ENCODE measurements around the gene DIP2C. TPM values are rescaled to one million over a fixed set of nuclear protein-coding genes. Genes with fewer than 3 reads are reported as not detected.
"Not testable (repeated sequence)": the region's sequence is repeated elsewhere in the genome, so short reads cannot be mapped to it uniquely, and the experiment has no call there.

The DIP2C gene
- total RNA-seq, 2 experiments from 2014 or later: 2.0 to 2.3 TPM

DNA sequence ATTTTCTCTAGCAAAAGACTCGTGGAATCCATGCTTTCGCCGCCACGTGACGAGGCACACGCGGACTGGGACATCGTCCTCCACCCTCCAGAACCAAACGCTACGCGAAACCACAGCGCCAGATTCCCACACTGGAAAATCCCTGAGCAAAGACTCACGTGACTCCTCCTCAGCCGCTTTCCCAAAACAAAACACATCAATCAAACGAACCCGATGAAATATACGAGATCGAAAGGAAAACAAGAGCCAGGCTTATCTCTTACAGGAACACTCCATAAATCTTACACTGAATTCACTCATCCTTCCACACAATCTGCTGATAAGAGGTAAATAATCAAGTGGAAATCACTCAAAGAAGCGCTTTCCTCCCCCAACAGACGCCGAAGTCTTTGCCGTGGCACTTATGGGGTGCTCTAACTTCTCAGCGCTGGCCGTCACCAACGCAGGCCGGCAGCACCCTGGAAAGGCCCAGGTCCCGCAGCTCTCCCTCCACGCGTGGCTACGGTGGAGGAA is 23.8 kb downstream of the DIP2C start:
- Mint-ChIP-seq H3K9me3 (peaks cover 10% of the 10 kb centered on the region), H3K27ac (no peak overlapping the region), H3K4me3 (no peak overlapping the region), H3K4me1 (no peaks in the 10 kb centered on the region), H3K36me3 (ENCODE audit: low read depth) (no peaks in the 10 kb centered on the region), H3K27me3 (no peaks in the 10 kb centered on the region)
- POLR2A ChIA-PET: no interaction called here
- CTCF ChIA-PET: no interaction called here
- DNase-seq: no peak

GRCh38 chr10:664893-665292 is 24.6 kb downstream of the DIP2C start:
- Mint-ChIP-seq H3K27ac (no peak overlapping the region), H3K27me3 (no peaks in the 10 kb centered on the region), H3K4me1 (no peaks in the 10 kb centered on the region), H3K4me3 (no peak overlapping the region), H3K36me3 (ENCODE audit: low read depth) (no peaks in the 10 kb centered on the region), H3K9me3 (peaks cover 6% of the 10 kb centered on the region)
- no peak for DNase-seq
- ChIA-PET POLR2A (no interaction called here), CTCF (no interaction called here)

DNA sequence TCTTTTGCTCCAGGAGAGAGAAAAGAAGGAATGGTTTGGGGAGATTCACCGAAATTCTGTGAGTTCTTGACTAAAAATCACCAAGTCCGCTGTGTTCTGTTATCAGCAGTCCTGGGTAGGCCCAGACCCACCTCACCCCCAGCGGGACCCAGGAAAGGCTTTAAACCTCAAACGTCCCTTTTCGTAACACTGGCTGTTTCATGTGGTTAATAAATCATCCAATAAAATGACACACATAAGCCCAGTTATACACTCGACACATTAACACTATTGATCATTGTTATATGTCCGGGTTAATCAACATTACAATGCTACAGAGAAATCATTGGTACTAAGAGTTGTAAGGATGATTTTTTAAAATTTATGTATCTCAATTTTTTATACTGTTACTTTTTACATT is 25.2 kb downstream of the DIP2C start:
- no peak overlapping the region for H3K27ac Mint-ChIP-seq
- CTCF ChIA-PET: no interaction called here
- H3K27me3 Mint-ChIP-seq: no peaks in the 10 kb centered on the region
- H3K9me3 Mint-ChIP-seq: no peaks in the 10 kb centered on the region
- H3K4me3 Mint-ChIP-seq: no peak overlapping the region
- POLR2A ChIA-PET: no interaction called here
- DNase-seq: no peak
- no peaks in the 10 kb centered on the region for H3K36me3 Mint-ChIP-seq (ENCODE audit: low read depth)
- H3K4me1 Mint-ChIP-seq: peaks cover 5% of the 10 kb centered on the region

GRCh38 chr10:663831-664251 is 25.6 kb downstream of the DIP2C start:
- no peak for DNase-seq
- Mint-ChIP-seq H3K36me3 (ENCODE audit: low read depth) (no peaks in the 10 kb centered on the region), H3K9me3 (no peaks in the 10 kb centered on the region), H3K27me3 (no peaks in the 10 kb centered on the region), H3K4me3 (no peak overlapping the region), H3K4me1 (peaks cover 6% of the 10 kb centered on the region), H3K27ac (no peak overlapping the region)
- POLR2A ChIA-PET: no interaction called here
- CTCF ChIA-PET: no interaction called here

GRCh38 chr10:663466-663751 is 26.1 kb downstream of the DIP2C start:
- Mint-ChIP-seq H3K27me3 (no peaks in the 10 kb centered on the region), H3K4me3 (no peak overlapping the region), H3K4me1 (peaks cover 6% of the 10 kb centered on the region), H3K27ac (no peak overlapping the region), H3K36me3 (ENCODE audit: low read depth) (no peaks in the 10 kb centered on the region), H3K9me3 (no peaks in the 10 kb centered on the region)
- DNase-seq: no peak
- ChIA-PET CTCF (no interaction called here), POLR2A (no interaction called here)

DNA sequence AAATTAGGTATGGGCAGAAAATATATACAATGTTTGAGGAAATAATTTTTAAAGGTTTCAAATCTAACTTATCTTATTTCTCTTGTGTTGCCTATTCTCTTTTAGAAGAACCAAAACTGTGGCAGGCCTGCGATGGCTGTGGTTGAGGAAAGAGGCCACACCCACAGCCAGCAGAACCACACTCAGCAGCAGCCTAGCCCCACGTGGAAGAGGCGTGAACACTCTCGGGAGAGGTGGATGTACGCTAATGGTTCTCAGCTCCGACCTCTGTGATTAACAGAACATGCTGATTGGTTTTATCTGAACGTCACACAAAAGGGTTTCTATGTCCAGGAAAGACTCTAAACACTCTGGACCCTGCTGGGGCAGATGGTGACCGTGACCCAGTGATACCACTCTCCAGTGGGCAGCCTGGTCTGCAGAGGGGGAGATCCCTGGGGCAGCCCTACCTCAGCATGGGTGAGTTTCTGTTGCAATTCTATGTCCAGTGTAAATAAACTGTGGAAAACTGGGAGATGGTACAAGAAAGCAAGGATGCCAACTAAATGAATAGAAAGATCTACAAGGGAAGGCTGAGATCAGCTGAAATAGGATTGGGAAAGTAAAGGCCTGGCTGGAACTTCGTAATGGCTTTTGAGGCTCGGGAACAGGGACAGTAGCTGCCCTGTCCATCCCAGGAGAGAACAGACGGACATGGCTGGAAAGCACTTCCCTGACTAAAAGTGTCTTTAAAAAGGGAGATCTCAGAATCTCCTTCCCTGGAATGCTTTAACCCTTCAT is 26.6 kb downstream of the DIP2C start:
- Mint-ChIP-seq H3K27ac (no peak overlapping the region), H3K9me3 (no peaks in the 10 kb centered on the region), H3K36me3 (ENCODE audit: low read depth) (no peaks in the 10 kb centered on the region)

GRCh38 chr10:662223-662605 is 27.3 kb downstream of the DIP2C start:
- H3K4me3 Mint-ChIP-seq: no peak overlapping the region
- DNase-seq: no peak
- ChIA-PET CTCF (no interaction called here), POLR2A (no interaction called here)
- H3K9me3 Mint-ChIP-seq: no peaks in the 10 kb centered on the region
- H3K36me3 Mint-ChIP-seq (ENCODE audit: low read depth): no peaks in the 10 kb centered on the region
- peaks cover 6% of the 10 kb centered on the region for H3K4me1 Mint-ChIP-seq
- H3K27me3 Mint-ChIP-seq: no peaks in the 10 kb centered on the region
- no peak overlapping the region for H3K27ac Mint-ChIP-seq

More for the DNA sequence above, 26.6 kb downstream of the DIP2C start:
- Mint-ChIP-seq H3K4me1 (peaks cover 6% of the 10 kb centered on the region), H3K27me3 (no peaks in the 10 kb centered on the region), H3K4me3 (no peak overlapping the region)
- ChIA-PET CTCF (no interaction called here), POLR2A (no interaction called here)
- DNase-seq: no peak

DNA sequence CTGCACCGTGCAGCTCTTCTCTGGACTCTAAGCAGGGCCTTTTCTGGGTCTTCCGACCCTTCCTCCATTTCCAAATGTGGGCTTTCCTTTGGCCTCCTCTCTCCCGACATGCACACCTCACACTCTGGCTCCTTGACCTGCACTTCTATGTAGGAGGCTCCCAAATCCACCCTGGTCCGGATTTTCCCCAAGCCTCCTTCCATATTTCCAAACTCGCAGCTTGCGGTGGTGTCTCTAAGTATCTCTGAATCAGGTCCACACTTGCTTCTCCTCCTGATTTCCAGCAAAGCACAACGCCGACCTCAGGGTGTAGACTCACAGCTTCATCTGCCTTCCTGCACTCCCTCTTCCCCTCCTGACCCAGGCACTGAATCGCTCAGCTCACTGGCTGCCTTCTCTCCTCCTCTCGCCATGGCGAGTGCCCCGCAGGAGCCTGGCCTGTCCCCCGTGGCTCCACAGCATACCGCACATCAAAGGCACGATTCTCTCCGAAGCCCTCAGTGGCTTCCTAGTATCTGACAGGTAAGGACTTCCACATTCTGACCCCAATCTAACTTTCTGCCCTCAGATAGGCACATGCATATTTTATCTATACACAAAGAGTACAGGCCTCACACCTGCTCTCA is 27.8 kb downstream of the DIP2C start:
- Mint-ChIP-seq H3K9me3 (no peaks in the 10 kb centered on the region), H3K4me3 (no peak overlapping the region), H3K27ac (no peak overlapping the region), H3K4me1 (peaks cover 6% of the 10 kb centered on the region), H3K36me3 (ENCODE audit: low read depth) (no peaks in the 10 kb centered on the region), H3K27me3 (no peaks in the 10 kb centered on the region)
- ChIA-PET POLR2A (no interaction called here), CTCF (interaction anchor here (1.1 kb wide), 1 partner anchor 30 kb away, joined by 3 read pairs; no protein-coding TSS in a partner anchor)
- DNase-seq: no peak

DNA sequence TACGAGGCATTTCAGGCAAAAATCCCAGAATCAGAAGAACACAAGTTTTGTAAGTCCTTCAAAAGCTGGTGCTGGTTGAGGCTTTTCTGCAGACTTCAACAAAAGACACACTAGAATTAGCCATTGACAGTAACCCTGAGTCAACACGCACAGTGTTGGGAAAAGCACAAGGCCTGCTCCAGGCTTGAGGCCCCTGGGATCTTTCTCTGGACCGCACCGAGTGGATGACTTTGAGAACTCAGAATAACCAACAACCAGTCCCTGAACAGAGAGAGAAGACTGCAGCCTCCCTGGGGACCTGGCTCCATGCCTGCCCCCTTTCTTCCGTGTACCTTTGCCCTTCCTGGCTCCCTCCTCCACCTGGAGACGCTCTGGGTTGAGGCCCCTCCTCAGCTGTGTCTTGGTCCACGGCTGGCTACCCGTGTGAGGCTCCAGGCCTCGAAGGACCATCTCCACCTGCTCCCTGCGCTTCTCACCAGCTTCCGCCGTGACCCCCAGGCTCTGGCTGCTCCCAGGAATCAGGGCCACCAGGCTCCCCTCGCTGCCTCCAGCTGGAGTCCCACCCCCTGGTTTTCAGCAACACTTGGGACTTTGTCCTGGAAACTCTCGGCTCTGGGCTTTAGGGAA is 28.4 kb downstream of the DIP2C start:
- DNase-seq: no peak
- H3K27me3 Mint-ChIP-seq: no peaks in the 10 kb centered on the region
- H3K27ac Mint-ChIP-seq: no peak overlapping the region
- H3K9me3 Mint-ChIP-seq: no peaks in the 10 kb centered on the region
- H3K4me3 Mint-ChIP-seq: no peak overlapping the region
- H3K36me3 Mint-ChIP-seq (ENCODE audit: low read depth): no peaks in the 10 kb centered on the region
- CTCF ChIA-PET: interaction anchor here (1.1 kb wide), 1 partner anchor 29 kb away, joined by 3 read pairs; no protein-coding TSS in a partner anchor
- POLR2A ChIA-PET: no interaction called here
- peaks cover 6% of the 10 kb centered on the region for H3K4me1 Mint-ChIP-seq

DNA sequence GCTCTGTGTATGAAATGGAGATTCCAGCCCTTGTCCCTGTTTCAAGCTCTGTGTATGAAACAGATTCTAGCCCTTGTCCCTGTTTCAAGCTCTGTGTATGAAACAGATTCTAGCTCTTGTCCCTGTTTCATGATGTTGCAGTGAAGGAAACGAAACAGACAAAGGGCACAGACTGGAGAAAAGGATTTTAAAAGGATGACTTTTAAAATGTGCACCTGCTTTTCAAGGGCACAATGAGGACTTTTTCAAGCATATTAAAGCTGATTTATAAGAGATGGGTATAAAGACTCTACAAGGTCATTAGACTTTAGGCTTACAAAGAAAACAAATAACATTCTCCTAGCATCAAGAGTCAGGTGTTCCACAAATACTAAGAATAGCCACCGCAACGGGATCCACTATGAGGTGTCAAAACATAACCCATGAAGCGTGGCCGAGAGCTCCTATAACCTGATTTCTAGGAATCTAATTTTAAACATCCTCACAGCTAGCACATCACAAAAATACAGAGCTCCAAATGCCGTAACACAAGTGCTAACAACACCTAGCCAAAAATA is 29.0 kb downstream of the DIP2C start:
- no peaks in the 10 kb centered on the region for H3K9me3 Mint-ChIP-seq
- H3K27ac Mint-ChIP-seq: no peak overlapping the region
- peaks cover 6% of the 10 kb centered on the region for H3K4me1 Mint-ChIP-seq
- DNase-seq: no peak
- no peaks in the 10 kb centered on the region for H3K27me3 Mint-ChIP-seq
- no peak overlapping the region for H3K4me3 Mint-ChIP-seq
- POLR2A ChIA-PET: no interaction called here
- CTCF ChIA-PET: interaction anchor here (1.1 kb wide), 1 partner anchor 29 kb away, joined by 3 read pairs; no protein-coding TSS in a partner anchor
- no peaks in the 10 kb centered on the region for H3K36me3 Mint-ChIP-seq (ENCODE audit: low read depth)

GRCh38 chr10:659688-660141 is 29.8 kb downstream of the DIP2C start:
- Mint-ChIP-seq H3K36me3 (ENCODE audit: low read depth) (no peaks in the 10 kb centered on the region), H3K27ac (no peak overlapping the region), H3K27me3 (no peaks in the 10 kb centered on the region), H3K9me3 (no peaks in the 10 kb centered on the region), H3K4me1 (peaks cover 6% of the 10 kb centered on the region), H3K4me3 (no peak overlapping the region)
- POLR2A ChIA-PET: no interaction called here
- no peak for DNase-seq
- CTCF ChIA-PET: no interaction called here

DNA sequence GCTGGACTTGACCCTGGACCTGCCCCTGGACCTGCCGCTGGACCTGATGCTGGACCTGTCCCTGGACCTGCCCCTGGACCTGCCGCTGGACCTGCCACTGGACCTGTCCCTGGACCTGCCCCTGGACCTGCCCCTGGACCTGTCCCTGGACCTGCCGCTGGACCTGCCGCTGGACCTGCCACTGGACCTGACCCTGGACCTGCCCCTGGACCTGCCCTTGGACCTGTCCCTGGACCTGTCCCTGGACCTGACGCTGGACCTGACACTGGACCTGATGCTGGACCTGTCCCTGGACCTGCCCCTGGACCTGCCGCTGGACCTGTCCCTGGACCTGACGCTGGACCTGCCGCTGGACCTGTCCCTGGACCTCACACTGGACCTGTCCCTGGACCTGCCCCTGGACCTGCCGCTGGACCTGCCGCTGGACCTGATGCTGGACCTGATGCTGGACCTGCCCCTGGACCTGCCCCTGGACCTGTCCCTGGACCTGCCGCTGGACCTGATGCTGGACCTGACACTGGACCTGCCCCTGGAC is 31.6 kb downstream of the DIP2C start:
- H3K4me1 Mint-ChIP-seq; DNase-seq; POLR2A ChIA-PET; H3K27ac Mint-ChIP-seq; H3K27me3 Mint-ChIP-seq; H3K4me3 Mint-ChIP-seq; H3K9me3 Mint-ChIP-seq; H3K36me3 Mint-ChIP-seq (ENCODE audit: low read depth); CTCF ChIA-PET: not testable (repeated sequence)

DNA sequence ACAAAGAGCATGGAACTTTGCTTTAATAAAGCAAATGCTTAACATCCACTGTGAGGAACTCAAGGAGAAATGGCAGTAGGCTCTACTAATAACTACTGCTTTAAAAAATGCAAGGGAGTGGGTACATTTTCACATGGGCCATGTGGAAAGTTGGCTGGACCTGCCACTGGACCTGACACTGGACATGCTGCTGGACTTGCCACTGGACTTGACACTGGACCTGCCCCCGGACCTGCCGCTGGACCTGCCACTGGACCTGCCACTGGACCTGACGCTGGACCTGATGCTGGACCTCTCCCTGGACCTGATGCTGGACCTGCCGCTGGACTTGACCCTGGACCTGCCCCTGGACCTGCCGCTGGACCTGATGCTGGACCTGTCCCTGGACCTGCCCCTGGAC is 32.6 kb downstream of the DIP2C start:
- Mint-ChIP-seq H3K4me3 (no peak overlapping the region), H3K4me1 (peaks cover 6% of the 10 kb centered on the region), H3K36me3 (ENCODE audit: low read depth) (no peaks in the 10 kb centered on the region), H3K9me3 (no peaks in the 10 kb centered on the region), H3K27ac (no peak overlapping the region), H3K27me3 (no peaks in the 10 kb centered on the region)
- CTCF ChIA-PET: no interaction called here
- POLR2A ChIA-PET: no interaction called here
- DNase-seq: no peak

Measured in activated CD4-positive, alpha-beta T cell treated with anti-CD3 and anti-CD28 coated beads, Interleukin-2, amount 10 ng/mL, durations not matched to agents 7 days and 5 days (primary cell).